Measurements from ENCODE around the gene EYS.
"Not testable (repeated sequence)": the region's sequence is repeated elsewhere in the genome, so short reads cannot be mapped to it uniquely, and the experiment has no call there.

EYS gene

GRCh38 chr6:65071480-65071879 is 635.5 kb downstream of the EYS start:
- no peak for DNase-seq

- no peak for DNase-seq
Measured at GRCh38 chr6:65064844-65065243, 642.2 kb downstream of the EYS start.

- DNase-seq = no peak
Measured at GRCh38 chr6:65059568-65059967, 647.5 kb downstream of the EYS start.

- no peak for DNase-seq
Measured at GRCh38 chr6:65055545-65055944, 651.5 kb downstream of the EYS start.

- no peak for DNase-seq
Measured at GRCh38 chr6:65052626-65053025, 654.4 kb downstream of the EYS start.

GRCh38 chr6:65045801-65046200 is 661.2 kb downstream of the EYS start:
- no peak for DNase-seq

- DNase-seq = no peak
Measured at GRCh38 chr6:65014006-65014405, 693.0 kb downstream of the EYS start.

GRCh38 chr6:65006788-65007187 is 700.2 kb downstream of the EYS start:
- DNase-seq = no peak

- no peak for DNase-seq
Measured at GRCh38 chr6:65004283-65004682, 702.7 kb downstream of the EYS start.

GRCh38 chr6:65002882-65003281 is 704.1 kb downstream of the EYS start:
- DNase-seq = not testable (repeated sequence)

- DNase-seq = no peak
Measured at GRCh38 chr6:65000815-65001214, 706.2 kb downstream of the EYS start.

- DNase-seq = no peak
Measured at GRCh38 chr6:64998204-64998603, 708.8 kb downstream of the EYS start.

- no peak for DNase-seq
Measured at GRCh38 chr6:64996301-64996700, 710.7 kb downstream of the EYS start.

- no peak for DNase-seq
Measured at GRCh38 chr6:64990652-64991304, 716.2 kb downstream of the EYS start.

GRCh38 chr6:64988148-64988547 is 718.9 kb downstream of the EYS start:
- DNase-seq = no peak

- no peak for DNase-seq
Measured at GRCh38 chr6:64987066-64987465, 720.0 kb downstream of the EYS start.

- DNase-seq = no peak
Measured at GRCh38 chr6:64985726-64986125, 721.3 kb downstream of the EYS start.

- DNase-seq = no peak
Measured at GRCh38 chr6:64984948-64985347, 722.1 kb downstream of the EYS start.

GRCh38 chr6:64983089-64983488 is 723.9 kb downstream of the EYS start:
- no peak for DNase-seq

- DNase-seq = no peak
Measured at GRCh38 chr6:64973142-64973541, 733.9 kb downstream of the EYS start.

- no peak for DNase-seq
Measured at GRCh38 chr6:64969139-64969538, 737.9 kb downstream of the EYS start.

- DNase-seq = no peak
Measured at GRCh38 chr6:64955435-64955848, 751.6 kb downstream of the EYS start.

GRCh38 chr6:64949257-64949656 is 757.8 kb downstream of the EYS start:
- no peak for DNase-seq

GRCh38 chr6:64948261-64948660 is 758.8 kb downstream of the EYS start:
- no peak for DNase-seq

GRCh38 chr6:64945450-64945849 is 761.6 kb downstream of the EYS start:
- no peak for DNase-seq

GRCh38 chr6:64932486-64932885 is 774.5 kb downstream of the EYS start:
- no peak for DNase-seq

Data from stimulated activated CD4-positive, alpha-beta T cell treated with anti-CD3 and anti-CD28 coated beads, Interleukin-4, amount 100 ng/mL, for 1 hour (primary cell).